HepG2 (cell line): ENCODE data around the gene TGM1. TPM values are rescaled to one million over a fixed set of nuclear protein-coding genes. Genes with fewer than 3 reads are reported as not detected.
A peak's percentile ranks its signal among the peaks of the same experiment; 100 is the strongest.

ENCODE experiments used
- AHR ChIP-seq: IDR thresholded peaks from 2 replicates; pipeline ENCODE4 v1.6.1; 2018; ENCODE audit warnings: missing genetic modification reagents, missing compliant biosample characterization
- CREB3 ChIP-seq: sonication (generic); formaldehyde crosslinking; IDR thresholded peaks from 2 replicates; pipeline ENCODE4 v1.5.0; 2020; ENCODE audit warnings: missing genetic modification reagents
- CREM ChIP-seq, 2 experiments: sonication (generic) in 1 of 2; formaldehyde crosslinking in 1 of 2; IDR thresholded peaks; 2 replicates each; pipeline versions ENCODE4 v1.4.0 to v1.6.1; 2016 to 2020; ENCODE audit warnings: antibody characterized with exemption in 1 of 2, mild to moderate bottlenecking in 1 of 2, missing genetic modification reagents in 1 of 2
- CSRNP2 ChIP-seq: sonication (generic); formaldehyde crosslinking; conservative IDR thresholded peaks from 2 replicates; pipeline ENCODE4 v1.8.0; 2022; ENCODE audit warnings: low read depth, missing genetic modification reagents
- EED ChIP-seq: sonication (generic); formaldehyde crosslinking; IDR thresholded peaks from 2 replicates; pipeline ENCODE4 v1.5.0; 2020; ENCODE audit warnings: mild to moderate bottlenecking, missing genetic modification reagents
- EHMT2 ChIP-seq: fragments of 200-600 bp; sonication (generic); IDR thresholded peaks from 2 replicates; pipeline ENCODE4 v1.7.0; 2017; ENCODE audit warnings: antibody characterized with exemption, low read depth, low read length, borderline replicate concordance
- FOXO1 ChIP-seq: sonication (generic); formaldehyde crosslinking; IDR thresholded peaks from 2 replicates; pipeline ENCODE4 v1.4.0; 2020; ENCODE audit warnings: missing genetic modification reagents
- HES4 ChIP-seq: sonication (generic); formaldehyde crosslinking; IDR thresholded peaks from 2 replicates; pipeline ENCODE4 v1.9.0; 2021; ENCODE audit warnings: mild to moderate bottlenecking, missing genetic modification reagents, borderline replicate concordance
- HOXA9 ChIP-seq: sonication (generic); formaldehyde crosslinking; IDR thresholded peaks from 2 replicates; pipeline ENCODE4 v1.8.1; 2022; ENCODE audit warnings: missing genetic modification reagents, mild to moderate bottlenecking, moderate library complexity, borderline replicate concordance
- IRF2 ChIP-seq: IDR thresholded peaks from 2 replicates; pipeline ENCODE4 v1.6.1; 2018; ENCODE audit warnings: missing genetic modification reagents, missing compliant biosample characterization
- MTF1 ChIP-seq: sonication (generic); formaldehyde crosslinking; IDR thresholded peaks from 2 replicates; pipeline ENCODE4 v1.5.0; 2020; ENCODE audit warnings: missing genetic modification reagents
- SMARCE1 ChIP-seq: fragments of 450-650 bp; IDR thresholded peaks from 2 replicates; pipeline ENCODE4 v1.6.1; 2017; ENCODE audit warnings: borderline replicate concordance
- SRSF9 ChIP-seq: fragments of 200-400 bp; formaldehyde crosslinking; IDR thresholded peaks from 2 replicates; pipeline ENCODE4 v1.6.1; 2018; ENCODE audit warnings: borderline replicate concordance, mild to moderate bottlenecking, low read depth, low read length; ENCODE audit not compliant: insufficient read depth, poor library complexity, severe bottlenecking
- TEAD3 ChIP-seq: optimal IDR thresholded peaks from 2 replicates; pipeline ENCODE3; 2016; ENCODE audit warnings: borderline replicate concordance
- TFDP2 ChIP-seq: sonication (generic); formaldehyde crosslinking; IDR thresholded peaks from 2 replicates; pipeline ENCODE4 v1.4.0; 2020; ENCODE audit warnings: missing genetic modification reagents
- ZBTB39 ChIP-seq: sonication (generic); formaldehyde crosslinking; IDR thresholded peaks from 2 replicates; pipeline ENCODE4 v1.5.0; 2020; ENCODE audit warnings: missing genetic modification reagents
- ZNF367 ChIP-seq: sonication (generic); formaldehyde crosslinking; IDR thresholded peaks from 2 replicates; pipeline ENCODE4 v1.4.0; 2020; ENCODE audit warnings: missing genetic modification reagents, borderline replicate concordance
- ZNF414 ChIP-seq: sonication (generic); formaldehyde crosslinking; IDR thresholded peaks from 2 replicates; pipeline ENCODE4 v1.5.0; 2020; ENCODE audit warnings: missing genetic modification reagents
- ZNF556 ChIP-seq: sonication (generic); formaldehyde crosslinking; IDR thresholded peaks from 2 replicates; pipeline ENCODE4 v1.4.0; 2020; ENCODE audit warnings: mild to moderate bottlenecking, missing genetic modification reagents, borderline replicate concordance
- ZNF572 ChIP-seq: sonication (generic); formaldehyde crosslinking; IDR thresholded peaks from 2 replicates; pipeline ENCODE4 v1.5.1; 2020; ENCODE audit warnings: mild to moderate bottlenecking, missing genetic modification reagents
- ZNF607 ChIP-seq: sonication (generic); formaldehyde crosslinking; IDR thresholded peaks from 2 replicates; pipeline ENCODE4 v1.5.1; 2020; ENCODE audit warnings: missing genetic modification reagents, mild to moderate bottlenecking, borderline replicate concordance
- ZNF768 ChIP-seq: sonication (generic); formaldehyde crosslinking; IDR thresholded peaks from 2 replicates; pipeline ENCODE4 v1.4.0; 2020; ENCODE audit warnings: missing genetic modification reagents
- polyA plus RNA-seq, 8 experiments: library from polyadenylated mRNA; depleted of rRNA in 3 of 8; stranded (reverse) in 7 of 8; unstranded in 1 of 8; fragments of >200 nt; fragmentation: Illumina TruSeq in 4 of 8; extraction: Trizol in 4 of 8; gene quantifications; 2 replicates each; pipeline versions ENCODE4 v1.2.1 to v1.2.3, GENCODE V29; 2011 to 2016; ENCODE audit warnings: low read depth in 4 of 8, missing spikeins in 1 of 8, mixed read lengths in 1 of 8; ENCODE audit not compliant: insufficient read depth in 1 of 8
- total RNA-seq, 5 experiments: library from RNA; depleted of rRNA; stranded (reverse); fragments of >200 nt; fragmentation: Illumina TruSeq; extraction: Trizol; gene quantifications; 2 replicates each; pipeline ENCODE4 v1.2.3, GENCODE V29; 2016; ENCODE audit warnings: low read depth in 1 of 5

TGM1 gene
- total and polyA plus RNA-seq, 2 of the 13 experiments (the other 11 are each of a cell fraction or from before 2014, with no cell fraction given) = 3.2 to 10.6 TPM

GRCh38 chr14:24215495-24216344, 47.3 kb downstream of the TGM1 start, which contains the start of gene MDP1 (continued):
- TF ChIP-seq CREB3 (CRISPR knock-in tag) = no peak
- peak; percentile 99 for TF ChIP-seq ZNF556 (CRISPR knock-in tag)
- peak; percentile 95 for TF ChIP-seq EED (CRISPR knock-in tag)
- TF ChIP-seq HES4 (CRISPR knock-in tag) = 0 out of 2 replicates have a peak, but pooled peaks have one; percentile 55
- TF ChIP-seq AHR (CRISPR knock-in tag) = peak; percentile 99
- no peak for TF ChIP-seq TEAD3
- no peak for TF ChIP-seq CSRNP2 (CRISPR knock-in tag)
- 0 out of 2 replicates have a peak, but pooled peaks have one; percentile 48 for TF ChIP-seq ZNF572 (CRISPR knock-in tag)
- peak; percentile 98 for TF ChIP-seq CREM (IDR thresholded peaks at IDR 0.05)
- peak; percentile 87 for TF ChIP-seq CREM (CRISPR knock-in tag; IDR thresholded peaks at IDR 0.05)
- TF ChIP-seq ZNF768 (CRISPR knock-in tag) = peak; percentile 93
- peak; percentile 38; the same call in 1 of the 2 replicates for TF ChIP-seq ZBTB39 (CRISPR knock-in tag)
- peak; percentile 84; the same call in 1 of the 2 replicates for TF ChIP-seq MTF1 (CRISPR knock-in tag)
- TF ChIP-seq ZNF367 (CRISPR knock-in tag) = no peak
- peak; percentile 89 for TF ChIP-seq TFDP2 (CRISPR knock-in tag)
- peak; percentile 98 for TF ChIP-seq ZNF414 (CRISPR knock-in tag)
- TF ChIP-seq HOXA9 (CRISPR knock-in tag) = peak; percentile 82; the same call in 1 of the 2 replicates
- peak; percentile 96 for TF ChIP-seq ZNF607 (CRISPR knock-in tag)
- no peak for TF ChIP-seq SMARCE1
- peak; percentile 87 for TF ChIP-seq FOXO1 (CRISPR knock-in tag)
- TF ChIP-seq IRF2 (CRISPR knock-in tag) = peak; percentile 100
- TF ChIP-seq SRSF9 = no peak
- 0 out of 2 replicates have a peak, but pooled peaks have one; percentile 32 for TF ChIP-seq EHMT2
